Neutrophil (primary cell): ENCODE results near the gene ICAM3.
A peak's percentile ranks its signal among the peaks of the same experiment; 100 is the strongest.

ENCODE experiments used
- H3K27ac ChIP-seq: fragments of 200-600 bp; sonication (generic); 2 replicates; pipeline ENCODE4 v1.5.1; 2016; ENCODE audit warnings: mild to moderate bottlenecking, moderate library complexity
- H3K27me3 ChIP-seq: fragments of 200-600 bp; sonication (generic); 2 replicates; pipeline ENCODE4 v1.6.0; 2016; ENCODE audit warnings: mild to moderate bottlenecking
- H3K36me3 ChIP-seq: fragments of 200-600 bp; sonication (generic); 2 replicates; pipeline ENCODE4 v1.5.1; 2017
- H3K4me1 ChIP-seq, 2 experiments: fragments of 200-600 bp in 1 of 2; sonication (generic) in 1 of 2; 1 replicate in 1 of 2; 2 replicates in 1 of 2; pipeline versions ENCODE4 v1.5.1 to v1.6.1; 2013 to 2016; ENCODE audit warnings: low read depth in 1 of 2, low read length in 1 of 2, mild to moderate bottlenecking in 1 of 2, moderate library complexity in 1 of 2; ENCODE audit not compliant: control insufficient read depth in 1 of 2, insufficient read depth in 1 of 2
- H3K4me3 ChIP-seq, 2 experiments: fragments of 200-600 bp in 1 of 2; sonication (generic) in 1 of 2; 1 replicate in 1 of 2; 2 replicates in 1 of 2; pipeline ENCODE4 v1.5.1; 2013 to 2016; ENCODE audit warnings: low read depth in 1 of 2, low read length in 1 of 2, mild to moderate bottlenecking in 1 of 2, moderate library complexity in 1 of 2
- H3K9me3 ChIP-seq: fragments of 200-600 bp; sonication (generic); 2 replicates; pipeline ENCODE4 v1.5.1; 2016
- CTCF ChIP-seq: fragments of 200-600 bp; sonication (generic); IDR thresholded peaks from 2 replicates; pipeline ENCODE4 v1.5.1; 2016; ENCODE audit warnings: antibody characterized with exemption

ICAM3 gene

GRCh38 chr19:10333758-10334587 lies 5.5 kb downstream of the ICAM3 start:
- no peak for TF ChIP-seq CTCF
- Histone ChIP-seq H3K4me3 (peak overlapping the region; percentile 87 to 95), H3K9me3 (peaks cover 3% of the 10 kb centered on the region), H3K27me3 (no peaks in the 10 kb centered on the region), H3K27ac (peak overlapping the region; percentile 87), H3K4me1 (peaks cover 56 to 68% of the 10 kb centered on the region in 2 experiments), H3K36me3 (peaks cover 77% of the 10 kb centered on the region)

- H3K4me1 ChIP-seq: peaks cover 56 to 60% of the 10 kb centered on the region in 2 experiments
- peaks cover 85% of the 10 kb centered on the region for H3K36me3 ChIP-seq
- peak within 1 kb of the TSS; percentile 87 to 95 for H3K4me3 ChIP-seq
- H3K9me3 ChIP-seq: peaks cover 3% of the 10 kb centered on the region
- peak; percentile 20 for TF ChIP-seq CTCF
- H3K27me3 ChIP-seq: no peaks in the 10 kb centered on the region
- peak within 1 kb of the TSS; percentile 87 for H3K27ac ChIP-seq
Measured at GRCh38 chr19:10332965-10333757, 6.3 kb downstream of the ICAM3 start, which contains the start of gene RAVER1. TSS of gene RAVER1 (minus strand) at chr19:10333529. CDS start at chr19:10333507, 22 bp downstream.

DNA sequence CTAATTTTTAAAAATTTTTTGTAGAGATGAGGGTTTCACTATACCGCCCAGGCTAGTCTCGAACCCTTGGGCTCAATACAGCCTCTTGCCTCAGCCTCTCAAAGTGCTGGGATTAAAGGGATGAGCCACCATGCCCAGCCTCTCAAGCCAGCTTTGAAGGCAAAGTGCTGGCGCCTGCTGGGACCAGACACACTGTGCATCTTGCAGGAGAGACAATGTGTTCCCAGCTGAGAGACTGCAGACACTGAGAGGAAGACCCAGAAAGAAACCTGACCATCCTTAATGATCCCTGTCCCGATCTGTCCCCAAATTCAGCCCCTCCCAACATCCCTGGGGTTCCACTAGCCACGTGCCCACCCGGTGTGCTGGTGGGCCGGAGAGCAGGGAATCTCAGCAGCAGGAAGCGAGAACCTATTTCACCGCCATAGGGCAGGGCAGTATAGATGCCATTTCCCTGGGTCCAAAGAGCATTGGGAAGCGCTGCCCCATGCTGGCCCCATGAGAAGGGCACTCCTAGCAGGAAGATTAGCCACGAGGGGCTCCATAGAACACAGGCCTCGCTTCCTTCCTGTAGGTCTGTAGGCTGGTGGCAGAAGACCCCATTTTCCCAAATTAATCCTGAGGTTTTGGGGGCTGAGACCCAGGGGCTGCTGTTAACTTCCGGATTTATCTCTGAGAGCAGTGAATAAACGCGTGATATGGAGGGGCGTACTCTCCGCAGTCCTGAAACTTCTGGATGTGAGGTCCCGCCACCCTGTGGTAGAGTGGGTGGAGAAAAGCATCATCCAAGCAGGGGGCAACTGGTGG lies 7.1 kb downstream of the ICAM3 start:
- H3K27me3 ChIP-seq: no peaks in the 10 kb centered on the region
- TF ChIP-seq CTCF: no peak
- H3K9me3 ChIP-seq: peaks cover 3% of the 10 kb centered on the region
- H3K27ac ChIP-seq: peak overlapping the region; percentile 87
- H3K4me3 ChIP-seq: peak overlapping the region; percentile 87 to 95
- H3K4me1 ChIP-seq: peaks cover 48 to 52% of the 10 kb centered on the region in 2 experiments
- H3K36me3 ChIP-seq: peaks cover 86% of the 10 kb centered on the region

GRCh38 chr19:10329555-10329954 lies 9.9 kb downstream of the ICAM3 start:
- H3K27me3 ChIP-seq: no peaks in the 10 kb centered on the region
- H3K9me3 ChIP-seq: peaks cover 3% of the 10 kb centered on the region
- H3K27ac ChIP-seq: no peak overlapping the region
- H3K4me1 ChIP-seq: peaks cover 23 to 25% of the 10 kb centered on the region in 2 experiments
- no peak overlapping the region for H3K4me3 ChIP-seq
- no peak for TF ChIP-seq CTCF
- peaks cover 87% of the 10 kb centered on the region for H3K36me3 ChIP-seq
